ENCODE measurements around the gene ETV3L. TPM values are rescaled to one million over a fixed set of nuclear protein-coding genes. Genes with fewer than 3 reads are reported as not detected.
"Not testable (repeated sequence)": the region's sequence is repeated elsewhere in the genome, so short reads cannot be mapped to it uniquely, and the experiment has no call there.

Gene ETV3L
- total RNA-seq, 2 experiments from 2014 or later: not detected

DNA sequence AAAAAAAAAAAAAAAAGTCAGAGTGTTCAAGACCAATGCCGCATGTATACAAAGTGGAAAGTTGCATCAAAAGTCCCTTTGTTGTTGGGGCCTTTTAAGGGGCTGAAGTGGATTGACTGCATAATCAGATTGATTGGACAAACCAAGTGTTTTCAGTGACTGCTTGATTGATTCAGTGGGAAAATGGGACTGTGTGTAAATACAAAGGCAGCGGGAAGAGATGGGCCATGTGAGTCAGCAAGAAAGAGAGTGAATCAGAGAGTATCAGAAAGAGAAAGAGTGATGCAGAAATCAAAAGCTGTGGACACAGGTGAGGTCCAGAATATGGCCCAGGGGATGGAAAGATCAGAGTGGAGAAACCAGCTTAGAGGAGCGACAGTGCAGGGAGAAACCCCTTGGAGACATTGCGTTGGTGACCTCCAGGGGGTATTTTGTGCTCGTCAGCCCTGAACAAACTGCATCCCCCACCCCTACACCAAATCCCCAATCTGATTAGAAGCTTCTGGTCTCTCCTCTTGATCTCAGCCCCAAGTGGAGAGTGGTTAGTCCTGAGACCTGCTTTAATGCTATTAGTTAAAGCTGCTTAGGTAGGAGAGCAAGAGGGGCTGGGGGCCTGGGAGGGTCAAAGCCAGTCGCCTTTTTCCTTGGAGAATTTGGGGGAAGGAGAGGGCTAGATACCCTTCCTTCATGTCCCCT, 5.1 kb upstream of the ETV3L start:
- Mint-ChIP-seq H3K36me3 (no peaks in the 10 kb centered on the region), H3K4me3 (no peak overlapping the region), H3K27ac (no peak overlapping the region), H3K9me3 (no peaks in the 10 kb centered on the region), H3K4me1 (peaks cover 8% of the 10 kb centered on the region), H3K27me3 (peaks cover 37% of the 10 kb centered on the region)
- DNase-seq: no peak

DNA sequence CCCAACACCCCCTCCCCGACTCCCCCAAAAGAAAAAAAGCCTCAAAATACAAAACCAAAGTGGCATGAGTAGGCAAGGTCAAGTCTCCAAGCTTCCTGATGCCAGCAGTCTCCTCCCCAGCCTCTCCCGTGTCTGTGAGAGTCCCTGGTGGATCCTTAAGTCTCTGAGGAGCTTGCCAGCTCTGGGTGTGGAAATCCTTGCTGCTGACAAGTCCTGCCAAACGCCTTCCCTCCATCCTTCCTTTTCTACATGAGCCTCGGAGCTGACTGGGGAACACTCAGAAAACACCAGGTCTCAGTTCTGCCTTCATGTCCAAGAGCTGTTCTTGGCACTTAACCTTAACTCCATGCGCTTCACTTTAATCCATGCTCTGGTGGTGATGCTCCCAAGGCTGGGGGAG, 3.7 kb upstream of the ETV3L start:
- Mint-ChIP-seq H3K4me1 (peaks cover 9% of the 10 kb centered on the region), H3K9me3 (no peaks in the 10 kb centered on the region), H3K27me3 (peaks cover 26% of the 10 kb centered on the region), H3K27ac (no peak overlapping the region), H3K36me3 (no peaks in the 10 kb centered on the region), H3K4me3 (no peak overlapping the region)
- no peak for DNase-seq

GRCh38 chr1:157101149-157101548, 1.5 kb upstream of the ETV3L start:
- no peak overlapping the region for H3K4me3 Mint-ChIP-seq
- H3K36me3 Mint-ChIP-seq: no peaks in the 10 kb centered on the region
- peaks cover 3% of the 10 kb centered on the region for H3K4me1 Mint-ChIP-seq
- no peaks in the 10 kb centered on the region for H3K9me3 Mint-ChIP-seq
- peaks cover 8% of the 10 kb centered on the region for H3K27me3 Mint-ChIP-seq
- no peak for DNase-seq
- no peak overlapping the region for H3K27ac Mint-ChIP-seq

- not testable (repeated sequence) for H3K9me3 Mint-ChIP-seq, H3K36me3 Mint-ChIP-seq, H3K27ac Mint-ChIP-seq, H3K4me3 Mint-ChIP-seq, H3K4me1 Mint-ChIP-seq, H3K27me3 Mint-ChIP-seq, DNase-seq
Observed at GRCh38 chr1:157098987-157099632, 498 bp downstream of the ETV3L start.

DNA sequence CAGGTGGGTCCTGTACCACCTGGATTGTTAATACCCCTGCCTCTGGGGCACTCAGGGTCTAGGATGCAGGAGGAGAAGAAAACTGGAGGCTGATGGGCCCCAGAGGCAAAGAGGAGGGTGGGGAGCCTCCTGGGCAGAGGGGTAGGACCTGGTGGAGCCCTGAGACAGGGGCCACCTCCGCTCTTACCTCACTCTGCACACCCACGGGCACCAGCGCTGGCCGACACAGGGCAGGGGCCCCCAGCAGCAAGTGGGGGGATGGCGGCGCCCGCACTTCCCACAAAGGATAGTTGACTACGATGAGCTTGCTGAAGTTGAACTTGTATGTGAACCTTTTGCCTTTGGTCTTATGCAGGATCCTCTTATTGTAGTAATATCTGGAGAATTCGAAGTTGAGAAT, 1.1 kb downstream of the ETV3L start:
- H3K4me1 Mint-ChIP-seq: peaks cover 2% of the 10 kb centered on the region
- H3K27me3 Mint-ChIP-seq: no peaks in the 10 kb centered on the region
- H3K36me3 Mint-ChIP-seq: no peaks in the 10 kb centered on the region
- H3K27ac Mint-ChIP-seq: no peak overlapping the region
- DNase-seq: no peak
- no peak overlapping the region for H3K4me3 Mint-ChIP-seq
- no peaks in the 10 kb centered on the region for H3K9me3 Mint-ChIP-seq

DNA sequence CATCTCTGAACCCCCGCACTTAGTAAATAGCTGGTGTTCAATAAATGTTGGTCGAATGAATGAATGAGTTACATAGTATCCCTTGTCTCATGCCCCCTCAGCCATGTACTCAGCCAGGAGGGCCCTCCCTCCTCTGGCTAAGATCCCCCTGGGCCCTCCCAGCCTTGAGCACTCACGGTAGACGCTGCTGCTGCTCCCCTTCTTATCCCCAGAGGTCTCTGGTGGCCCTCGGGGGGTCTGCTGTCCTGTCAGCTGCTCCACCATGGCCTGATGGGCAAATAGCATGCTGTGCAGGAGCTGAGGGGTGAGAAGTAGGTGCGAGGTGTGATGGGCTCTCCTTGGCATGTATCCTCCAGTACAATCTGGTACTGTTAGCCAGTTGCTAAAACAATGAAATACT, 1.9 kb downstream of the ETV3L start:
- Mint-ChIP-seq H3K36me3 (no peaks in the 10 kb centered on the region), H3K4me1 (peaks cover 2% of the 10 kb centered on the region), H3K27ac (no peak overlapping the region), H3K9me3 (no peaks in the 10 kb centered on the region), H3K27me3 (no peaks in the 10 kb centered on the region), H3K4me3 (no peak overlapping the region)
- no peak for DNase-seq

GRCh38 chr1:157096881-157097280, 2.7 kb downstream of the ETV3L start:
- no peak overlapping the region for H3K4me3 Mint-ChIP-seq
- H3K27me3 Mint-ChIP-seq: no peaks in the 10 kb centered on the region
- DNase-seq: no peak
- no peaks in the 10 kb centered on the region for H3K9me3 Mint-ChIP-seq
- no peak overlapping the region for H3K27ac Mint-ChIP-seq
- H3K36me3 Mint-ChIP-seq: no peaks in the 10 kb centered on the region
- H3K4me1 Mint-ChIP-seq: peaks cover 2% of the 10 kb centered on the region

- no peak overlapping the region for H3K4me3 Mint-ChIP-seq
- peaks cover 2% of the 10 kb centered on the region for H3K4me1 Mint-ChIP-seq
Observed at GRCh38 chr1:157095551-157095950, 4.1 kb downstream of the ETV3L start.

DNA sequence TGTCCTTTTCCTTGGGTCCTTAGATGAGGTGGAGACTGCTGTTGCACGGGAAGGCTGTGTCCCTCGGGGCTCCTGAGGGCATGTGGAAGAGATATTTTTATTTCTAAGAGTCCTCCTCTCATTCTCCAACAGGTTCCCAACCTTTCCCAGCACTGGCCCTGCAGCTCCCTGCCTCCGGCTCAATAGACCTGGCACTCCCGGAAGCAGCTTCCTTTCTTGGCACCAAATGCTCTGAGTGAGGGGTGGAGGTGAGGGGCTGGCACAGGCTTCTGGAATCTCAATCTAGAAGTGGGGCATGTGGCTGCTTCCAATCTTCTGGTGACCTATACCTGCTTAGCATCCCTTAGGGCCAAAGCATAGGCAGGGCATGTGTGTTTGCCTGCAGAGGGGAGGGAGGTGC, 4.5 kb downstream of the ETV3L start:
- Mint-ChIP-seq H3K27me3 (peaks cover 3% of the 10 kb centered on the region), H3K4me1 (peaks cover 2% of the 10 kb centered on the region), H3K36me3 (no peaks in the 10 kb centered on the region)

More at GRCh38 chr1:157095551-157095950, 4.1 kb downstream of the ETV3L start:
- Mint-ChIP-seq H3K27ac (no peak overlapping the region), H3K27me3 (no peaks in the 10 kb centered on the region), H3K36me3 (no peaks in the 10 kb centered on the region), H3K9me3 (no peaks in the 10 kb centered on the region)
- DNase-seq: no peak

GRCh38 chr1:157092831-157093230, 6.8 kb downstream of the ETV3L start:
- Mint-ChIP-seq H3K27me3 (peaks cover 6% of the 10 kb centered on the region), H3K9me3 (no peaks in the 10 kb centered on the region), H3K4me1 (peaks cover 2% of the 10 kb centered on the region), H3K4me3 (no peak overlapping the region), H3K27ac (no peak overlapping the region), H3K36me3 (no peaks in the 10 kb centered on the region)
- DNase-seq: no peak

More for the DNA sequence above, 4.5 kb downstream of the ETV3L start:
- H3K9me3 Mint-ChIP-seq: no peaks in the 10 kb centered on the region
- no peak for DNase-seq
- no peak overlapping the region for H3K27ac Mint-ChIP-seq
- no peak overlapping the region for H3K4me3 Mint-ChIP-seq

GRCh38 chr1:157091668-157092273, 7.8 kb downstream of the ETV3L start:
- peaks cover 2% of the 10 kb centered on the region for H3K4me1 Mint-ChIP-seq
- H3K9me3 Mint-ChIP-seq: no peaks in the 10 kb centered on the region
- no peak overlapping the region for H3K4me3 Mint-ChIP-seq
- no peak for DNase-seq
- H3K27me3 Mint-ChIP-seq: peaks cover 6% of the 10 kb centered on the region
- H3K36me3 Mint-ChIP-seq: no peaks in the 10 kb centered on the region
- no peak overlapping the region for H3K27ac Mint-ChIP-seq

DNA sequence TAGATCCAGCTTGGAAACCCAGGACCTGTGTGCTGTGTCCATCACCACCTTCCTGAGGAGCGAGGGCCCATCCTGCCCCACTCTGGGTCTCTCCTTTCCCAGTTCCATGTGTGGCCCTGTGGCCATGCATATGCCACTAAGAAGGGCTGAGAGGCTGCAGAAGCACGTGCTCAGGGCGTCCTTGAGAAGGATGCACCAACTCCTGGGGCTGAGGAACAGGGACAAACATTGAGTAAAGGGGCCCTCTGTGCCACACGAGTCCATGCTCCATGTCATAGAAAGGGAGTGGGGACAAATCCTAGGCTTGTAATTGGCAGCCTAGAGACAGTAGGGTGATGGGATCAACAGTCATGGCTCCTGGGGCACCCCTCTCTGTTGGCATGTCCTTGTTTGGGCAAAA, 8.4 kb downstream of the ETV3L start:
- H3K36me3 Mint-ChIP-seq: no peaks in the 10 kb centered on the region
- H3K9me3 Mint-ChIP-seq: no peaks in the 10 kb centered on the region
- H3K4me3 Mint-ChIP-seq: no peak overlapping the region
- no peak overlapping the region for H3K27ac Mint-ChIP-seq
- peaks cover 6% of the 10 kb centered on the region for H3K27me3 Mint-ChIP-seq
- no peak for DNase-seq
- peaks cover 2% of the 10 kb centered on the region for H3K4me1 Mint-ChIP-seq

GRCh38 chr1:157090771-157091170, 8.8 kb downstream of the ETV3L start:
- Mint-ChIP-seq H3K27me3 (peaks cover 6% of the 10 kb centered on the region), H3K4me3 (no peak overlapping the region), H3K9me3 (no peaks in the 10 kb centered on the region), H3K36me3 (no peaks in the 10 kb centered on the region), H3K4me1 (peaks cover 2% of the 10 kb centered on the region), H3K27ac (no peak overlapping the region)
- no peak for DNase-seq

- H3K36me3 Mint-ChIP-seq: no peaks in the 10 kb centered on the region
- DNase-seq: peak; percentile 78
- H3K27ac Mint-ChIP-seq: no peak overlapping the region
Observed at GRCh38 chr1:157090196-157090647, 9.4 kb downstream of the ETV3L start.

DNA sequence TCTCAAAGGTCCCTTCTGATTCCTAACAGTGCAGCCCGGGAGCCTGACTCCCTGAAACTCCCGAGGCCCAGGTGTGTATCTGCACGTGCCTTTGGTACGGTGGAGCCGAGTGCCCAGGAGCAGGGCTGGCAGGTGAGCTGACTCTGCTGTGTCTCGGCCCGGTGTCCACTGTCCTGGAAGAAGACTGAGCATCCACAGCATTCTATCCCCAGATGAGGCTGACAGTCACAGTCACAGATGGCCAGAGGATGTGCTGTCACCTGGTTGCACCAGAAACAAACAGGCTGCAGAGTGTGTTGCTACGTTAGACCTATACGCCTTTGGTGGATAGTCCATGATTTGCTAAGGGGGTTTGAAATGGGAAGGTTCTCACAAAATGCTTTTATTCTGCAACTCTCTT, 9.8 kb downstream of the ETV3L start:
- no peak overlapping the region for H3K4me3 Mint-ChIP-seq
- H3K4me1 Mint-ChIP-seq: peaks cover 2% of the 10 kb centered on the region
- H3K9me3 Mint-ChIP-seq: no peaks in the 10 kb centered on the region
- no peak for DNase-seq
- H3K27me3 Mint-ChIP-seq: peaks cover 6% of the 10 kb centered on the region
- no peaks in the 10 kb centered on the region for H3K36me3 Mint-ChIP-seq
- no peak overlapping the region for H3K27ac Mint-ChIP-seq

More at GRCh38 chr1:157090196-157090647, 9.4 kb downstream of the ETV3L start:
- H3K9me3 Mint-ChIP-seq: no peaks in the 10 kb centered on the region
- H3K27me3 Mint-ChIP-seq: peaks cover 6% of the 10 kb centered on the region
- H3K4me3 Mint-ChIP-seq: no peak overlapping the region
- H3K4me1 Mint-ChIP-seq: peaks cover 2% of the 10 kb centered on the region
